GM19395 (cell line): ENCODE measurements around the gene HGS.

Source experiments
- ATAC-seq: cut with Tn5 transposase; IDR thresholded peaks from one replicate; pipeline ENCODE4 v1.9.1; 2021; ENCODE audit warnings: mild to moderate bottlenecking, moderate library complexity; ENCODE audit not compliant: unreplicated experiment

The HGS gene

GRCh38 chr17:81702934-81703746, 19.3 kb downstream of the HGS start, which contains the start of gene MRPL12:
Gene MRPL12, plus strand, starts transcription at chr17:81703367. Its CDS starts 135 bp downstream, at chr17:81703502.
- peak; percentile 80 for ATAC-seq

GRCh38 chr17:81703747-81704654, 20.2 kb downstream of the HGS start:
- ATAC-seq = peak; percentile 5

- ATAC-seq = no peak
These were observed 21.9 kb downstream of the HGS start for GRCh38 chr17:81705518-81706231.

GRCh38 chr17:81706232-81706611, 22.4 kb downstream of the HGS start:
- no peak for ATAC-seq

- no peak for ATAC-seq
These were observed 23.2 kb downstream of the HGS start for GRCh38 chr17:81706757-81707624.

GRCh38 chr17:81707725-81708646, 24.2 kb downstream of the HGS start:
- no peak for ATAC-seq

- ATAC-seq = no peak
These were observed 25.0 kb downstream of the HGS start for GRCh38 chr17:81708739-81709185.

GRCh38 chr17:81710514-81711308, 26.9 kb downstream of the HGS start:
- no peak for ATAC-seq

GRCh38 chr17:81711814-81712467, 28.1 kb downstream of the HGS start, which contains the start of gene SLC25A10:
Gene SLC25A10, plus strand, starts transcription at chr17:81712284. Its CDS starts 143 bp downstream, at chr17:81712427.
- peak; percentile 59 for ATAC-seq

- ATAC-seq = peak; percentile 3
These were observed 28.7 kb downstream of the HGS start for GRCh38 chr17:81712468-81713003.

GRCh38 chr17:81713004-81713555, 29.3 kb downstream of the HGS start:
- ATAC-seq = no peak

- no peak for ATAC-seq
These were observed 30.0 kb downstream of the HGS start for GRCh38 chr17:81713556-81714411.

- no peak for ATAC-seq
These were observed 30.7 kb downstream of the HGS start for GRCh38 chr17:81714412-81715106.

GRCh38 chr17:81715107-81715871, 31.5 kb downstream of the HGS start:
- no peak for ATAC-seq
